HK-2 (cell line): Measurements from ENCODE around the gene ATP9B.

Source experiments
- DNase-seq: peaks from one replicate; pipeline ENCODE4 v3.0.0-alpha.2; 2018; ENCODE audit not compliant: unreplicated experiment

ATP9B gene

DNA sequence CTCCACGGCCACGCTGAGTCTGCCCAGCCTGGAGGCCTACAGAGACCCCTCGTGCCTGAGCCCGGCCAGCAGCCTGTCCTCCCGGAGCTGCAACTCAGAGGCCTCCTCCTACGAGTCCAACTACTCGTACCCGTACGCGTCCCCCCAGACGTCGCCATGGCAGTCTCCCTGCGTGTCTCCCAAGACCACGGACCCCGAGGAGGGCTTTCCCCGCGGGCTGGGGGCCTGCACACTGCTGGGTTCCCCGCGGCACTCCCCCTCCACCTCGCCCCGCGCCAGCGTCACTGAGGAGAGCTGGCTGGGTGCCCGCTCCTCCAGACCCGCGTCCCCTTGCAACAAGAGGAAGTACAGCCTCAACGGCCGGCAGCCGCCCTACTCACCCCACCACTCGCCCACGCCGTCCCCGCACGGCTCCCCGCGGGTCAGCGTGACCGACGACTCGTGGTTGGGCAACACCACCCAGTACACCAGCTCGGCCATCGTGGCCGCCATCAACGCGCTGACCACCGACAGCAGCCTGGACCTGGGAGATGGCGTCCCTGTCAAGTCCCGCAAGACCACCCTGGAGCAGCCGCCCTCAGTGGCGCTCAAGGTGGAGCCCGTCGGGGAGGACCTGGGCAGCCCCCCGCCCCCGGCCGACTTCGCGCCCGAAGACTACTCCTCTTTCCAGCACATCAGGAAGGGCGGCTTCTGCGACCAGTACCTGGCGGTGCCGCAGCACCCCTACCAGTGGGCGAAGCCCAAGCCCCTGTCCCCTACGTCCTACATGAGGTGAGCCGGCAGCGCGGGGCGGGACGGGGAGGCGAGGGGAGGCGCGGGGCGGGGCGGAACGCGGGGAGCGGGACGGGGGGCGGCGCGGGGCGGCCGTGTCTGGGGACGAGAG lies 341.8 kb downstream of the ATP9B start:
- DNase-seq = no peak

DNA sequence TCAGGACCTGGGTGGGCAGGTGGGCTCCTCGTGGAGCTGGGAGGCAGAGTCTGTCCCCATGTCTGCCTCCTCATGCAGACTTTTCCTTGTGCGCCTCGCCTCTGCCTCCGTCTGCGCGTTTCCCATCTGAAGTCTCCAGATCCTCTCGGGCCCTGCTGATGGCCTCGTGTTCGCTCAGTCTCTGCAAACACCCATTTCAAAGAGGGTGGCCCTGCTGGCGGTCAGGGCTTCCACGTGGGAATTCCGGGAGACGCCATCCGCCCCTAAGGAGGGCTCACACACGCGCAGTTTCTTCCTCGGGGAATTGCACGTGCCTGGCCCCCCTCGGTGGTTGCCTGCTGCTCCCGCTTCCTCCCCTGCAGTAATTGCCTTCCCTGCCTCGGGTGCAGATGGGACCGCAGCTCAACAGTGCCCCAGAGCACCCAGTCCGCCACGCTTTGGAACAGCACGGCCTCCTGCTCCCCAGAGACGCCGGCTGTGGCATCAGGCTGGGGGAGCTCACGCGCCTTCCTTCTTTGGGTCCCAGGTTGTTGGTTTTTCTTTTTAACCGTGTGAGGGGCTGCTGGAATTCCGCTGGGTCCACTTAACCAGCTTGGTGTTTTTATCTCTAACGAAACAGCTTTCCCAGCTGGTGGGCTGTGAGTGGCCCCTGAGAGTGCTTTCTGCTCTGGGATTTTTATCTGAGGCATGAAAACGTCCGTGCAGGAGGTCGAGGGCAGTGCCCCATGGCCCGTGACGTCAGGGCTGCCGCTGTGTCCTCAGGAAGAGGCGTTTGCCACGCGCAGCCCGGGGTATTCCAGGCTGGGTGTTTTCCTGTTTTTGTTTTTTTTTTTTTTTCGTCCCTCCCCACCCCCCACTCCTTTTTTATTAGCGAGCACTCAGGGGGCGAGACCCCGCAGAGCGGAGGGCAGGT lies 342.7 kb downstream of the ATP9B start:
- DNase-seq = no peak

DNA sequence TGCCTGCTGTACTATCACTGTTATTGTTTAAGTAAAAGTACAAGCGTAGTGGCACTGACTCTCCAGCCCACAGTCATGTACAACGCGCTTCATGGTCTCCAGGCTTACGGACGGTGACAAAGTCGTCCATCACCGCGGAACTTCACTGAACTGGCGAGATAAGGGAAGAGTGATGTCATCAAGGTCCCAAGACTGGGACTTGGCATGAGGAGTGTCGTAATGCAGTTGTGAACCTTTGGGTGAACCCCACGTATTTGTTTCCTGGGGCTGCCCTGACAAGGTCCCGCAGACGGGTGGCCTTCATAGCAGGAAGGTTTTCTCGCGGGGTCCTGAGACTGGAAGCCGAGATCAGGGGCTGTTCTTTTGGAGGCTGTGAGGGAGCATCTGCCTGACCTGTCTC lies 343.8 kb downstream of the ATP9B start:
- no peak for DNase-seq

DNA sequence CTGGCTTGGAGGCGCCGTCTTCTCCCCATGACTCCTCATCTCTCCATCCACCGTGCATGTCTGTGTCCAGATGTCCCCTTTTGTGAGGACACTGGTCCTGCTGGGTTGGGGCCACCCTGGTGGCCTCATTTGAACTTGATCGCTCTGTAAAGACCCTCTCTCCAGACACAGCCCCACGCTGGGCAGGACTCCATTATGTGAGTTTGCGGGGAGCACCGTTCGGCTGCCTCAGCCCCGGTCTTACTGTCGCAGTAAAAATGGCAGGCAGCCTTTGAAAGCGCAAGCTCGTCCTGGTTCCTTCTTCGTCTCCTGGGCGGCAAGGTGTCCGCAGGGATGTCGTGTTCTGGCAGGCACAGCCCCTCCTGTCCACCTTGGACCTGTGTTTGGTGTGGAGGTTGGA lies 344.2 kb downstream of the ATP9B start:
- DNase-seq = no peak

DNA sequence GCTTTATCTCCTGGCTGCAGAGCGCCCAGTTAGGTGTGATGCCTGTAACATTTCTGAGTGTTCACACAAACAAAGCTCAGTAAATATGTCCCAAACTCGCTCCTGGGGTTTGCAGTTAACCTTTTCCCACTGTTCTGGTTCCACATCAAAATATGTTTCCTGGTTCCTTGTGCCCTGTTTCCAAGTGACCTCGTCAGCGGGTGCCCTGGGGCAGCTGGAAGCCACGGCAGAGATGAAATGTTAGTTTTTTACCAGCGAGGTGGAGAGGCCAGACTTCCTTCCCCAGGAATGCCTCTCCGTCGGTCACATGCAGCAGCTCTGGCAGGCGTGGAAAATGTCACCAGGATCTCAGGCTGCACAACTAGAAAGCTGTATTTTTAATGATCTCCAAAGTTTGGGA lies 344.7 kb downstream of the ATP9B start:
- no peak for DNase-seq

DNA sequence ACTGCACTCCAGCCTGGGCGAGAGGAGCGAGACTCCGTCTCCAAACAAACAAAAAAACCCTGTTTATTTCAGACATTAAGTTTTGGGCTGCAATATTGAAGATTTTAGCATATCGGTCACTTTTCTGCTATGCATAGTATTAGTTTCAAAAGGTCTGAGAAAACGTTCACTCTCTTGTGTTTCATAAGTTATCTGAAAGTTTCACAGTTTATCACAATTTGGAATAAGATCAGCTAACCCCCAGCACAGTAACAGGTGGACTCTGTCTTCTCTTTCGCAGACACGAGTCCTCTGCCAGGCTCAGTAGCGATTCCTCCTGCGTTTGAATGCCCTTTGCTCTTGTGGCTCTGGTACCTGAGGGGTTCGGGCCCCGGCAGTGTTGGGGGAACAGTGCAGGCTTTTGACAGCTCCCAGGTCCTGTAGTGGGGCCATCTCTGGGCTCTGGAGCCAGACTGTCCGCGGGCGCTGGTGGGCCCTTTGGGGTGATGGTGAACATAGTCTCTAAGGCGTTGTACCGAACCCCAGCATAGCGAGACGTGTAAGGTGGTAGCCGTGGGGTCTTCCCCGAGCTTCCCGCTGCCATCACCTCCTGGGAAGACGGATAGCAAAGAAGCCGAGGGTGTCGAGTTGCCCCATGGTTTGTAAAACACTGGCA lies 347.0 kb downstream of the ATP9B start:
- DNase-seq = no peak

DNA sequence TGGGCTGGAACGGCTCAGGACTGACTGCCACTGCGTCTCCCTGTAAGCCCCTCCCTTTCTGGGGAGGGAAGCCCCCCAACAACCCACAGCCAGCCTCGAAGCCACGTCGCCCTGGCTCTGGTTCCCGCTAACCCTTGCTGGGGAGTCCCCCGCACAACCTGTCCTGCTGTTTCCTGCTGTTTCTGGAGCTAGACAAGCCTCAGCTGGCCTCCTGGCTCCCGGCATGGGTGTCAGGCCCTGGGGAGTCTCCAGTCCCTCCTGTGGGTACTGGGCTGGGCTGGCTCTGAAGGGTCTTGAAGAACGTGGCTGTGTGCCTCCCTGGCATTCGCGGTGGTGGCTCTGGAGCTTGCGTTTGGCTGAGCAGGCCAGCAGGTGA lies 347.5 kb downstream of the ATP9B start:
- DNase-seq = no peak

DNA sequence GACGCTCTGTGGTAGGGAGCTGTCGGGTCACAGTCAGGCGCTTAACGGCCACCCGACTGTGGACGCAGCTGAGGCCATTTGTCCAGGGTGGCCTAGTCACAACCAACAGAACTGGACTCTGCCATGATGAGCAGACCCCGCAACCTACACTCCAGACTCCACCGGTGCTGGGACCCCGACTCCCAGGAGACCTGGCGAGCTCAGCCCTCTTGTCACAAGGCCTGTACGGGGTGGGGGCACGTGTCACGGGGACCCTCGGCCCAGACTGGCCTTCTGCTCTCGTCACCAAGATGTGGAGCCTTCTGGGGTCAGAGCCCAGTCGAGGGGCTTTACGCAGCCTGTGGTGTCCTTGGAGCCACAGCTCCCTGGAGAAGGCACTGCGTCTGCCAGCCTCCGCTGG lies 349.0 kb downstream of the ATP9B start:
- no peak for DNase-seq

DNA sequence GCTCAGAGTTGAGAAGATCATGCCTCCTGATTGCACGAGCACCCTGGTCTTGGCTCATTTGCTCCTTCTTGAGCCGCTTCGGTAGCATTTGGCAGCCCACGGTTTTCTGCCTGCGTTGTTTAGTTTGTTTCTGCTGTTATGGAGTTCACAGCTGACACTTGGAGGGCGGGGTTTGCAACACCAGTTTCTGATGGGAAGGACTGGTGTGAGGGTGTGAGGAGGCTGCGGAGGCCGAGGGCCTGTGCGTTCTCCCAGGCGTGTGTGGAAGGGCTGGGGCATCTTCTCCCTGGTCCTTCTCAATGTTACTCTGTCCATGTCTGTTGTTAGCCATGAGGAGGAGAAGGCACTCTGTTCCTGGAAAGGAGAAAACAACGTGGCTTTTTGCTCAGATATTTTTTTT lies 349.4 kb downstream of the ATP9B start:
- DNase-seq = no peak

DNA sequence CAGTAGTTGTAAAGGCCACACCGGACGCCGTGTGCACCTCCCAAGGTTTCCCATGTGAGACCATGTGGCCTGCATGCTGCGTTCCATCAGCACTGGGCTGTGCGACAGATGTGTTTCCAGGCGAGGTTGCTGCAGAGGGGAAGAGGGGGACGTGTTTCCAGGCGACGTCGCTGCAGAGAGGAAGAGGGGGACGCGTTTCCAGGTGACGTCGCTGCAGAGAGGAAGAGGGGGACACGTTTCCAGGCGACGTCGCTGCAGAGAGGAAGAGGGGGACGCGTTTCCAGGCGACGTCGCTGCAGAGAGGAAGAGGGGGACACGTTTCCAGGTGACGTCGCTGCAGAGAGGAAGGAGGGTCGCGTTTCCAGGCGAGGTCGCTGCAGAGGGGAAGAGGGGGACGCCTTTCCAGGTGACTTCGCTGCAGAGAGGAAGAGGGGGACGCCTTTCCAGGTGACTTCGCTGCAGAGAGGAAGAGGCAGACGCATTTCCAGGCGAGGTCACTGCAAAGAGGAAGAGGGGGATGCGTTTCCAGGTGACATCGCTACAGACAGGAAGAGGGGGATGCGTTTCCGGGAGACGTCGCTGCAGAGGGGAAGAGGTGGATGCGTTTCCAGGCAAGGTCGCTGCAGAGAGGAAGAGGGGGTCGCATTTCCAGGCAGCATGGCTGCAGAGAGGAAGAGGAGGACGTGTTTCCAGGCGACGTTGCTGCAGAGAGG lies 351.0 kb downstream of the ATP9B start:
- no peak for DNase-seq

DNA sequence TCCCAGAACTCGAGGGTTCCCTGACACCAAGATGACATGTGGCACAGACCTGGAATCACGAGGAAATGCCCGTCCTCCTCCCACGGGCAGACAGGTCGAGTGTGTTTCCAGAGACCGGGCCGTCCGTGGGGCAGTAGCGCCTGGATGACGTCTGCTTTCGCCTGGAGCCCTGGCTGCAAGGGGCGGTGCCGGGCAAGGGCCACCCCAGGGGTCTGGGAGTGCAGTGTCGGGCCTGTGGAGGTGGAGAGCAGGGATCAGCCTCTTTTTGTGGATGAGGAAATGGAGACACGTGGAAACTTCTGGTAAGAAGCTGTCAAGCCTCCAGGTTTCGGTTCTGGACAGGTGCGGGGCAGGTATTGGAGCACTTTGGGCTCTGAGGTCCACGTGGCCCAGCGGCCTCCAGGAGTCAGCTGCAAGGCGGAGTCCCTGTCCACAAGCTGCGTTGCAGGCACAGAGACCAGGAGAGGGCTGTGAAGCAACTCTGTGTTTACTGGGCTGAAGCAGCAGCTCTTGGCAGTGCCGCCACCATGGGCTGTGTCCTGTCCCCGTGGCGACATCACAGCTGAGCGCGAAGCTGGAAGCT lies 352.2 kb downstream of the ATP9B start:
- DNase-seq = no peak

DNA sequence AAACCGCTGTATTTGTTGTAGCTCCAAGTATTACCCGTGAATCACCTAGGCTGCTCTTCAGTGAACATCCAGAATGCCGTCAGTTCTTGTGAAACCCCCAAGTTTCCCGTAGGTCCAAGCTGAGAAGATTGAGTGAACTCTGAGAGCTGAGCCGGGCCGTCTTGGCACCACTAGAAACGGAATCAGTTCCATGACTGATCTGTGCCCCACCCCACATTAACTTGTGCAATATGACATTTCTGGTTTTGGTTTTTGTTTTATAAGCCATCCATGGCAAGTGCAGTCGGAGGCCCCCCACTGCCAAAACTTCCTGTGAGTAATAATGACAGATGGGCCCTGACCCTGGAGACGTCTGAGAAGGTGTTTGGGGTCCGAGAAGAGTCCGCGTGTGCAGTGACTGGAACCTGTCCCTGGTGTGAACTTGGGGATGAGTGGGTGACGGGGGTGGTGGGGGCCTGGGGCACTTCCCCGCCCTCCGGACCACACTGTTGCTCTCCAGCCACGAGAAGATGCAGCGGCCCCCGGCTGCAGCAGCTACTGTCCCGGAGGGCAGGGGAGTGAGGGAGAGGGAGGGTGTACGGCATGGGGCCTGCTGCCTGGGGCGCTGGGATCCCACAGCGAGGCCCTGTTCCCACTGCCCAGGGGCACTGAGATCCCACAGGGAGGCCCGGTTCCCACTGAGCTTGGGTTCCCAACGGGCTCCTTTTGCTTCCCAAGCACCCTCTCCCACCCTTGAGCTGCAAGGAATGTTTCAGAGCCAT lies 353.0 kb downstream of the ATP9B start:
- no peak for DNase-seq

DNA sequence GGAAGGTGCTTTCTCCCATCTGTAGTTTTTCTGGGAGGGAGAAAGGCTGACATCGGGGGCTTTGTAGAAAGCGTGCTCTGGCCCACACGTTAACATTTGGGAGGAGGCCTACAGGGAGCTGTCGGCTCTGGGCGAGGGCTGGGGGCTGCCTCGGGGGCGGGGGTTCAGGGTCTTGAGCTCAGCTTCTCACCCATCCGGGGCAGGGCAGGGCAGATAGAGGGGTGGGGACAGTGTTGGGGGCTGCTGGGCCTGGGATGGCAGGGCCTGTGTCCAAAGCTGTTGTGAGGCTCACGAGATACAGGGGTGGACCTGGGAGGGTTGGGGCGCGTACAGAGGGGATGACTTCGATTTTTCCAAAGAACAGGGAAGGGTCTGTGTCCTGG lies 353.6 kb downstream of the ATP9B start:
- DNase-seq = no peak

DNA sequence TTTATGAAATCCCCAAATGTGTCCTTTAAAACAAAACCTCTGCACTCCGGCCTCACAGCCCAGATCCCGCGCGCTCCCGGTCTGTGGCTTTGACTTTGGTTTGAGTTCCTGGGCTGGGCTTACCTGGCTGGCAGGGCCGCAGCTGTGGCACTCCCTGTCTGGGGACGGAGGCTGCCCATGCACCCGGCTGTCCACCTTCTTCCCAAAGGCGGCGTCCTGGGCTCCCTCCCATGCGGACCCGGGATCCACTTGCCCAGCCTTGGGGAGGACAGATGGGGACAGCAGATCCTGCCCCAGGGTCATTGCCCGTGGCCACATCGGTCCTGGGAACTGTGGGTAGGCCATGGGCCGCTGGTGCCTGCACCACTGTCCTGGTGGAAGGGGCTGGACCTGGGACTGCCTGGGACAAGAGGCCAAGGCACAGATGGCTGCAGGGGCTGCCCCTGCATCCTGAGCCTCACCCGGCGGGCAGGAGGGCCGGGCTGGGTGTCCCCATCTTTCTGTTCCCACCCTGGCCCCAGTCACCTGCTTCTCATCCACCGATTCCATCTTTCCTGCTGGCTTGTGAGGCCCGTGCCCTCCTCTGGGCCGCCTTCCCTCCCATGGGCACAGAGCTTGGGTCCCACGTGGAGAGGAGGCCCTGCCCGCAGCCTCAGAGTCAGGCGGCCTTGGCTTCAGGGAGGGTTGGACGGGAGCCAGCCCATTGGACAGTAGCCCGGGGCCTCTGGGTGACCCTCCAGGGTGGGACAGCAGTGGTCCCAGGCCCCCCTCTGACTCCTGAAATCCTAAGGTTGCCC lies 354.2 kb downstream of the ATP9B start:
- no peak for DNase-seq

DNA sequence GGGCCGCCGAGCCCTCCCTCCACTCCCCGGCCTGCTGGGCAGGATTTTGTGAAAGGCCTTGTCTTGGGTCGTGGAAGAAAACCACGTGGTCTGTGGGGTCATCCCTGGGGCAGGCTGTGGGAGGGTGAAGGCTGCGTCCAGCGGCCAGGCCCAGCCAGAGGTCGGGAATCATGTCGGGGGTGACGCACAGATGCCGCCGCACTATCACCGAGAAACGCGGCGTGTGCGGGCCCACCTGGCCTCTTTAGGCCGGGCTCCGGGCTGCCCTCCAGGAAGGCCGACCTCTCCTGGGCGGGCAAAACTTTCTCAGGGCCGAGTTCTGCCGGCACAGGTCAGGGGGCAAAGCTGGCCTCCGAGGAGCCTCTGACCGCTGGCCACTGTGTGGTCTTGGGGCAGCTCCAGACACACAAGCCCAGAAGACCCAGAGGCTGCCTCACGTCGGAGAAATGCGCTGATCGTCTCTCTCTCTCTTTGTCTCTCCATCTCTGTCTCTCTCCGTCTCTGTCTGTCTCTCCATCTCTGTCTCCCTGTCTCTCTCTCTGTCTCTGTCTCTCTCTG lies 354.9 kb downstream of the ATP9B start:
- no peak for DNase-seq

DNA sequence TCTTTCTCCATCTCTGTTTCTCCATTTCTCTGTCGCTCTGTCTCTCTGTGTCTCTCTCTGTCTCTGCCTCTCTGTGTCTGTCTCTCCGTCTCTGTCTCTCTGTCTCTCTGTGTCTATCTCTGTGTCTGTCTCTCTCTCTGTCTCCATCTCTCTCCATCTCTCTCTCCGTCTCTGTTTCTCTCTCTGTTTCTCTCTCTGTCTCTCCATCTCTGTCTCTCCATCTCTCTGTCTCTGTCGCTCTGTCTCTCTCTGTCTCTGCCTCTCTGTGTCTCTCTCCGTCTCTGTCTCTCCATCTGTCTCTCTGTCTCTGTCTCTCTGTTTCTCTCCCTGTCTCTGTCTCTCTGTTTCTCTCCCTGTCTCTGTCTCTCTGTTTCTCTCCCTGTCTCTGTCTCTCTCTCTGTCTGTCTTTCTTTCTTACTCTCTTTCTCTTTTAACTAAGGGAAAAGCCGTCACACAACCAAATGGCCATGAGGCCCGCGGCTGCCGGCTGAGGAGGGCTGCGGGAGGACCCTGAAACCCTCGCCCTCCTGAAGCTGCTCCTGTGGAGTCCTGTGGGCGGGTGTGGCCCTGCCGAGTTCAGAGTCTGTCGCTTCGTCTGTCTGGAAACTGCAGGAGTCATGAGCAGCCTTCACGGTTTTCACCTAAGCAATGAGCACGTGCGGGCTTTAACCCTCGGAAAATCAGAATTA lies 355.8 kb downstream of the ATP9B start:
- no peak for DNase-seq

DNA sequence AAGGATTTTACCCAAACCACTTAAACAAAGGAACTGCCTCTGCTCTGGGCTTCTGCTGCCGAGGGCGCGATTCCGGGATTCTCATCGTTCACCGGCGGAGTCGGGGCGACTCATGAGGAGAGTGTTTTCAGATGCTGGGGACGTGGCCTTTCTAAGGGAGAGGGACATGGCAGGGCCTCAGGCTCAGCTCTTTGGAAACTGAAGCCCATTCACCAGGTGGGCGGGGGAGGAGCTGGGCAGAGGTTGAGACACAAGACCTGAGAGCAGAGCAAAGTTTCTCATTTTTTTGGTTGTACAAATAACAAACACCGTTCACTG lies 356.3 kb downstream of the ATP9B start:
- DNase-seq = no peak

DNA sequence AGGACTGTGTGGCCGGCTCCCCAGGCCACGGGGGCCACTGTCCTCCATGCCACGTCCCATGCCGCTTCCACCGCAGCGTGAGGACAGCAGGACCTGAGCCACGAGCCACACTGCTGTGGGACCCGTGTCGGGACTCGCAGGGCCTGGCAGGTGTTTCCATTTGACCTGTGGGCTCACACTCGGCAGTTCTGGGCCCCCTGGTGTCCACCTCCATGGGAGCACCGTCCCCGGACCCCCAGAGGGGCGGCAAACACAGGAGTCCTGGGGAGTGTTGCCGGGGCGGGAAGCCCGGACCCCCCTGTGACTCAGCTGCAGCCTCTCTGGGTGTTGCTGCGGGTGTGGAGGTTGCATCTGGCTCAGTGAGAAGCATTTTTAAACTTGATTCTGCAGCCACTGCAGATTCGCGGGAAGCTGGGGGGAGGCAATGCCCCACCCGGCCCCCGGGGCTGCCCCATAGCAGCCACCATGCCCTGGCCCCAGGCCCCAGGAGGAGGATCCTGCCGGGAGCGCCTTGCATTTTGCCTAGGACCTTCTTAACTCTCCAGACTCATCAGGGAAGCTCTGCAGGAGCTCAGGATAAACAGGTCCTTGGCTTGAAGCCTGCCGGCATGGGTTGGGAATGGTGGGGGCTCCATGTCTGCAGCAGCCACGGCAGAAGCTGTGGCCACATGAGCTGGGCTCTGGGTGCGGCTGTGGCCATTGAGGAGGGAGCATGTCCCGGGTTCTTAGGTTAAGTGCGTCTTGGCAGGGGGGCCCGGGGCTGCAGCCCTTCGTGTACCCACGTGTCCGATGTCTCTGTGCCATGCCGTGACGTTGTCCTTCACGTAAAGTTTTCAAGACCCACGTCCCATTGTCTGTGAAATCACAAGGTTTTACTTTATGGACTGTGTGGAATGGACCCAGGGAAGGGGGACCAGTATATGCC lies 357.4 kb downstream of the ATP9B start:
- no peak for DNase-seq
